MM.1S (cell line): ENCODE results near the gene RBM28.

ENCODE experiments used
- CTCF ChIP-seq: fragments of 300-600 bp; sonication (generic); IDR thresholded peaks from 2 replicates; pipeline ENCODE4 v1.5.1; 2016; ENCODE audit warnings: antibody characterized with exemption, low read length, mixed read lengths
- EZH2 ChIP-seq: fragments of 300-600 bp; sonication (generic); optimal IDR thresholded peaks from 2 replicates; pipeline ENCODE3; 2017; ENCODE audit warnings: low read depth, mild to moderate bottlenecking, antibody characterized with exemption, low read length, mixed read lengths
- EZH2phosphoT487 ChIP-seq: fragments of 300-600 bp; sonication (generic); IDR thresholded peaks from 2 replicates; pipeline ENCODE4 v1.6.1; 2018; ENCODE audit warnings: antibody characterized with exemption, low read length

GRCh38 chr7:128251337-128251736 is 92.4 kb downstream of the RBM28 start:
- TF ChIP-seq CTCF (no peak), EZH2 (no peak), EZH2phosphoT487 (no peak)
